ENCODE data around the gene CCDC80.

CCDC80 gene, protein sequence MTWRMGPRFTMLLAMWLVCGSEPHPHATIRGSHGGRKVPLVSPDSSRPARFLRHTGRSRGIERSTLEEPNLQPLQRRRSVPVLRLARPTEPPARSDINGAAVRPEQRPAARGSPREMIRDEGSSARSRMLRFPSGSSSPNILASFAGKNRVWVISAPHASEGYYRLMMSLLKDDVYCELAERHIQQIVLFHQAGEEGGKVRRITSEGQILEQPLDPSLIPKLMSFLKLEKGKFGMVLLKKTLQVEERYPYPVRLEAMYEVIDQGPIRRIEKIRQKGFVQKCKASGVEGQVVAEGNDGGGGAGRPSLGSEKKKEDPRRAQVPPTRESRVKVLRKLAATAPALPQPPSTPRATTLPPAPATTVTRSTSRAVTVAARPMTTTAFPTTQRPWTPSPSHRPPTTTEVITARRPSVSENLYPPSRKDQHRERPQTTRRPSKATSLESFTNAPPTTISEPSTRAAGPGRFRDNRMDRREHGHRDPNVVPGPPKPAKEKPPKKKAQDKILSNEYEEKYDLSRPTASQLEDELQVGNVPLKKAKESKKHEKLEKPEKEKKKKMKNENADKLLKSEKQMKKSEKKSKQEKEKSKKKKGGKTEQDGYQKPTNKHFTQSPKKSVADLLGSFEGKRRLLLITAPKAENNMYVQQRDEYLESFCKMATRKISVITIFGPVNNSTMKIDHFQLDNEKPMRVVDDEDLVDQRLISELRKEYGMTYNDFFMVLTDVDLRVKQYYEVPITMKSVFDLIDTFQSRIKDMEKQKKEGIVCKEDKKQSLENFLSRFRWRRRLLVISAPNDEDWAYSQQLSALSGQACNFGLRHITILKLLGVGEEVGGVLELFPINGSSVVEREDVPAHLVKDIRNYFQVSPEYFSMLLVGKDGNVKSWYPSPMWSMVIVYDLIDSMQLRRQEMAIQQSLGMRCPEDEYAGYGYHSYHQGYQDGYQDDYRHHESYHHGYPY

DNA sequence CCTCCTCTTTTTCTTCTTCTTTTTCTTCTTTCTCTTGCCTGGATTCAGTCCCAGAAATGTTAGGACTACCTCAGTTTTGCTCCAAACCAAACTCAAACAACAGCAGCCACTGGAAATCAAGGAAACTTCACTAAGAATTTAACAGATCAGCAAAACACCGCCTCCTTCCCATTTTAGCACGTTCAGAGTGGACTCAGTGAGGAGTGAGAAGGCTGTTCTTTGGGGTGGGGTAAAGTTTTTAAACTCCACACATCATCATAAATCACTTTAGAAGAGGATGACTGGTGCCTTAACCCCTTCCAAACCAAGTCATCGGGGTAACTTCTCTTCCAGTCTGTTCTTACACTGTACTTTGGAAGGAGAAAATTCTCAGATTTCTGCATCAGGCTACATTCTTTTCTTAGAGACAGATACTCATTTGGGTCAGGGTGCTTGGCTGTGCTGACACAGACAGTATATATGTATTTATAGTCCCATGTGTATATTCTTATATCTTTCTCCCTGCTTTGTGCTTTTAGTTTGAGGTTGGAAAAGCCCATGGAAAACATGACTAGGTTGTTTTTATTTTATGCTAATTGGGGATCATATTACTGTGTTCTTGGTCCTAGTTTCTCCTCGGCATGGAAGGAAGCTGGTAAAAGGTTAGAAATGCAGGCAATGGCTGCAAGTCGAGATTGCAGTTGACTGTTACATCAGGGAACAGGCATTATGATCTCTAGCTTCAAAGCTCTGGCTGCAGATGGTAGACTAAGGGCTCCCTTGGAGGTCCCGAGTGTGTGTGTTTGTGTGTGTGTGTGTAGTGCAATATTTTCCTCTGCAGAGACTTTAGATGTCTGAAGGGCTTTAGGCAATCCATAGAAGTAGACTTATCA lies at the start of gene CCDC80:
CCDC80 (minus strand) TSS at position 214 of the 872 bp plus-strand sequence. CDS start 1,238 bp downstream, outside the sequence.
- DNase-seq = no peak

DNA sequence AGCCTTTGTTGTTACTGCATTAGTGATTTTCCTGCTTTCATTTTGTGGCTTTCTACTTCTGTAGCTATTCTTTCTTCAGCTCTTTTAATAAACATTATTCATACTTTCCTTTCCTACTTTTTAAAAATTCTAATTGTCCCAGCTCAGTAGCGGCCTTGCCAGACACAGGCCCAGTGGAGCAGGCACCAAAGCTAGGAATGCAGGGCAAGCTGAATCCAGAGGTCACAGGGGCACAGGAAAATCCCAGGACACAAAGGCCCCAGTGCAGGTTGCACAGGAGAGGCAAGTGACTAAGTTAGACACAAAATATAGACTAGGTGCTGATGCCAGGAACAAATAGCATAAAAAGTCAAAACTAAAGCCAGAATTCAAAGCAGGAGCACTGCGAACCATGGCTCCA lies 49.0 kb upstream of the CCDC80 start:
- no peak for DNase-seq

DNA sequence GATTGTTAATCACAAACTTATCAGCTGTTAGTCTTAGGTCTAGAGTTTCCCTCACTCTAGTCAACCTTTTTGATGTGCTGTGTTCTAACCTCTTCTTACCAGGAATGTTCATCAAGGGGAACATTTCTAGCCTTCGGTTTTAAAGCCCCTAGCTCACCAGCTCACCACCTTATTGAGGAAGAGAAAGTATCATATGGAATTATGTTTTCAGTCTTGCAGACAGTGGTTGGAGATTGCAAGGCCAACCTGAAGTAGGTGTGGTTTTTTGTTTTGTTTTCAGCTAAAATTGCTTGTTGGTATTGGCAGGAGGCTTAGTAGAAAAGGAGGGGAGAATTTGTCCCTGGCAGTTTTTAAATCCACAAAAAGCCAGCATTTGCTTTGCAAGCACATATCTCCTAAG lies 48.4 kb upstream of the CCDC80 start:
- no peak for DNase-seq

DNA sequence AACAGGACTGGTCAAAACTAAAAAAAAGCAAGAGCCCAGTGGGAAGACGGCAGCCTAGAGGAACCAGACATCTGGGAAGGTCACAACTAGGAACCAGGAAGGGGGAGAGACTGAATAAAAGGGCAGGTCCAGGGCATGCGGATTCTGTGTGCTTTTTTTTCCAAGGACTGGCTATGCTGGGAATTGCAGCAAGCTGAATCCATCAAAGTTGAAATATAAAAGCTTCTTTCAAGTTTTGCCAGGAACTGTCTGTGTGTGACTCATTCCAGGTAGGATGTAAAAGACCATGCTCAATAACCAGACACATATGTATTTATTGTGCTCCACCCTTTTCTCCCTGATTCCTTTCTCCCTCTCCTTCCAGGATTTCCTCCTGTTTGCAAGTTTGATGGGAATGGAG lies 47.9 kb upstream of the CCDC80 start:
- DNase-seq = no peak

DNA sequence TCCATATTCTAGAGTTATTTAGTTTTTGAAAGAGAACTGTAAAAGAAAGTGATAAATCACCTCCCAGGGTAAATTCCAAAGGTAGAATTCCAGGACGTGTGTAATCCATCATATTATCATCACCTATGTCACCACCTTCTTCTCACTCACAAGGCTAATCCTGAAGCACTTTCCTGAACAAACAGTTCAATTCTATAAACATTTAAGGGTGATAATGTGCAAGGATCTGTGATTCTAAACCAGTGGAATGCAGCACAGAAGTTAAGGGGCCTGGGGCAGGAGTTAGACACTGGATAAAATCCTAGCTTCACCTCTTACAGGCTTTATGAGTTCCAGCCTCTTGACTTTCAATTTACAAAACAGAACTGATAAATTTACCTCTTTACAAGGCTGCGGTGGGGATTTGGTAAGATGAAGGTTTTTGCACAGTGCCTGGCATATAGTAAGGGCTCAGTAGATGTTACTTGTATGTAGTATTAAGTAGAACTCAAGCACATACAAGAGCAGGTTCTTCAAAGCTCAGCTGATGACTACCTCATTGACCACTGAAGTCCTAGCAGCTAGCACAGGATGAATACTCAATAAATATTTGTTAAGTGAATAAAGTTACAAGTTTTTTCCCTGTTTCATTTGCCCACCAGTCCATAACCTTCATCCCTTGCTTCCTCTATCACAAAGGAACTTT lies 47.3 kb upstream of the CCDC80 start:
- no peak for DNase-seq

DNA sequence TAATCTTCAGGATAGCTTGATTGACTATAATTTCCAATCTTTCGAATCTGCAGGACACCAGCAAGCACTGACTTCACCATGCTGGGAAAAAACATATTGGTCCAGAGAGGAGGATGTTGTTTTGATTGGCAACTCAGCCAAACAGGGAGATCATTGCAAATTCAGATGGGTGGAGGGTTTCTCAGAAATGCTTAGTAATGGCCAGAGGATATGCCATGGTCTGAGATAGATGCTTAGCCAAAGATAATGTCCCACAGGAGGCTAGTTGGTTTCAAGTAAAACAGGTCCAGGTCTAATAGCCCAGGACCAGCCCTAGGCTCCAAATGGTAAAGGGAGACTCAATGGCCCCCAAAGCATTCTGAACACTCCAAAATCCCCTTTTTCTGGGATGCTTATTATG lies 46.7 kb upstream of the CCDC80 start:
- no peak for DNase-seq

DNA sequence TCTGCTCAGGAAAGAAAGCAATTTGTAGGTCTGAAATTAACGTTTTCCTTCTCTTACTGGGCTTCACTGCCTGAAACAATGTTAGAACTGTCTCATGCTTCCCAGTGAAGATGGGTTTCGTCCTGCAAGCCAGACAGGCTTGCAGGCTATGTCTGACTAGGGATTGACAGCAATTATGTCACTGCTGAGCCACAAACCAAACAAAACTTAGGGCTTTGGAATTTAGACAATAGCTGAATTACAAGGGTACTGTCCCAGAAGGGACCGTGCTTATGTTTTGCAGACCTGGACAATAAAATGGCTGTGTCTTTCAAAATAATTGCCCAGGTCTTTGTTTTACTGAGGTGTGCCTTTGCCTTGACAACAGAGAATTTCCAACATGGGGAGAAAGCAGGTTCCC lies 46.3 kb upstream of the CCDC80 start:
- DNase-seq = no peak

DNA sequence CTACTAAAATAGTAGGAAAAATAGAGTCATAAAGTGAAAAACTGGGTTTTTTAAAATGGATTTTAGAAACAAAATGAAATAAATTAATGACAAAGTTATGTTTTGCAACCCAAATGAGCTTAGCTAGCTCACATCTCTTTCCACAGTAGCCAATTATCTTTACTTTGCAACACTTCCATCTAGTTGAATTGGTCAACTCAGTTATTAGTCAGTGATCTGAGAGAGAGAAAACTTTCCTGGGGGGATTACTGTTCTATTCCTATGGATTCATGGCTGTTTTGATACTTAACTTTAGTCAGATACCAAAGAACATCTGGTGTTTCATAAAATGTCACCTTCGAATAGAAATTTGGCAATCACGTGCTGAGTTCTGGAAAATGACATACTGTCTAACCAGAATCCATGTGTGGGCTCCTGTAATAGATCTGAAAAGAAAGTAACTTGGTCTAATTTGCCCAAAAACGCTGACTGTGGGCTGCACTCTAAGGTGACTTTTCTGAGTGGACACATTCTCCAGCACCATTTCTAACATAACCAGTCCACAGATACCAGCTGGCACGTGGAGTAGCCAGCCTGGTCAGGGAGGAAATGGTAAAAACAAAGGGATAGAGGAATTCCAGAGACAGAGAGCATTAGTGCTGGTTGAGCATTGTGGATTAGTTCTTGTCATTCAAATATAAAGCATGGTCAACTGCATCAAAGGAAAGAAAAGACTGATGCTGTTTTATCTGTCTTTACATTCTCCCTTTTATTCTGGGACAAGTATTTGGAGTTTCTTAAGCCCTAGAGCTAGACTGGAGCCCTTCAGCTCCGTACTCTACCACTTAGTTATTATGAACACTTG lies 45.2 kb upstream of the CCDC80 start:
- DNase-seq = no peak

DNA sequence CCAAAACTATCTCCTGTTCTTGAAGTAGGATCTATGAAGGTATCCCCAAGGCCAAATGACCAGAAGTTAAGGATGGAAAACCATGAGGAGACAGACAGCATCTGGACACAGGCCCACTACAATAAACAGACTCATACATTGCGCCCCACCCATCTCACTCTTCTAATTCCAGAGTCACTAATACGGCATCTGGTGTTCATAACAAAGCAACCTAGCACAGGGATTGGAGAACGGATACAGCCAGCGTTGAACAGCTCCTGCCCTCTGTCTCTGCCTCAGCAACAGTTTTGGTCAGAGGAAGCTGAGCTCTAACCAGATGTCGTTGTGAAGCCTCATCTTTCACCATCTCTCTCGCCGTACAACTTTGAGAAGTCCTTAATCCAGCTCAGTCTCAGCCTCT lies 44.5 kb upstream of the CCDC80 start:
- DNase-seq = no peak

DNA sequence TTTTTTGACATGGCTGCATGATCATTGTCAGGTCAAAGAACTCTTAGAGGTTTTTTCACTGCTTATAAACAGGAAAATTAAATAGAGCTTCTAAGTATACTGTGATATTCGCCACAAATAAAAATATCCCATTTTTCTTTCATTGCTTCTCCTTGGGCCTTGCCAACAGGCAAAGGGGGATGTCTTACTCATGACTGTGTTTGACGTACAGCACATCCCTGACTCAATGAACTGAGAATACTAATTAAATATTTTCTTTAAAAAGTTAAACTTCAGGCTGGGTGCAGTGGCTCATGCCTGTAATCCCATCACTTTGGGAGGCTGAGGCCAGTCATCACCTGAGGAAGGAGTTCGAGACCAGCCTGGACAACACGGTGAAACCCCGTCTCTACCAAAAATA lies 41.4 kb upstream of the CCDC80 start:
- no peak for DNase-seq

DNA sequence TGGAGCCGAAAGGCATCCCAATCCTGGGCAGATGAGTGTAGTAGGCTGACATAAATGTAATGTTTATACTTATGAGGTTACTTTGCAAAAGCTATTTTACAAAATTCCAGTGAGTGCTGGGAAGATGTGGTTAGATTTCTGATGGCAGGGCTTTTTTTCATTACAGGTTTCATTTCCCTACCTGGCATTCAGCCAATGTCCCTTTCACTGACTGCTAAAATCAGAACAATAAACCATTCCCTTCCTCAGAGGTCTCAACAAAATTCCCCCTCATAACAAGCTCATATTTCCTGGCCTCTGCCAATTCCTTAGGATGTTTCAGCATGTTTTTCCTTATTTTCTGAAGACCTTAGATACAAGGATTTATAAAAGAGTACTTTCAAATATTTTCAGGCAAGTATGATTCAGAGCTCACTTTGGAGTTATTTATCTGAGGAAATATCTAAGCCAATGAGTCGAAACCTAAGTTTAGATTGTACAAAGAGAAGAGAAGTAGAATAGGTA lies 40.9 kb upstream of the CCDC80 start:
- DNase-seq = no peak

DNA sequence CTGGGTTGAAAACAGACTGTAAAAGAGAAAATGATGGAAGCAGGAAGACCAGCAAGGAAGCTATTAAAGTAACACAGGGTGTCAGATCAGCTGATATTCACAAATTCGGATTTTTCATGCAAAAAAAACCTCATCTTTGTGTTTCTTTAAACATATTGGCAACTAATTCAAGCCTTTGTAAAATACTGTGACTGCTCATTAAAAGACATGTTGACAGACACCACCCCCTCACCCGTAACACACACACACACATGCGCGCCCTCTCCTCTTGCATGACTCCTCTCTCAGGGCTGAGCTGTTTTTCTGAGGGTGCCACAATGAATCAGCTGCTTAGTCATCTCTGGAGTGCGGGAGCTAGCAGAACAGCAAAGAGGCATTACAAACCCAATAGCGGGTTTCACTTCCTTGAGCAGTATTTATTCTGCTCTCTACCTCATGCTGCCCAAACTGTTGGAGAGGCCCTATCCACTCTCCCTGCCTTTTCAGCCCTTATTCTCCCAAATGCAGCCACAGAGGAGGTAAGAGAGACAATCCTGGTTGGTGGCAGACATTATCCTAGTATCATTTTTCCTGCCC lies 35.8 kb upstream of the CCDC80 start:
- peak; percentile 9 for DNase-seq

DNA sequence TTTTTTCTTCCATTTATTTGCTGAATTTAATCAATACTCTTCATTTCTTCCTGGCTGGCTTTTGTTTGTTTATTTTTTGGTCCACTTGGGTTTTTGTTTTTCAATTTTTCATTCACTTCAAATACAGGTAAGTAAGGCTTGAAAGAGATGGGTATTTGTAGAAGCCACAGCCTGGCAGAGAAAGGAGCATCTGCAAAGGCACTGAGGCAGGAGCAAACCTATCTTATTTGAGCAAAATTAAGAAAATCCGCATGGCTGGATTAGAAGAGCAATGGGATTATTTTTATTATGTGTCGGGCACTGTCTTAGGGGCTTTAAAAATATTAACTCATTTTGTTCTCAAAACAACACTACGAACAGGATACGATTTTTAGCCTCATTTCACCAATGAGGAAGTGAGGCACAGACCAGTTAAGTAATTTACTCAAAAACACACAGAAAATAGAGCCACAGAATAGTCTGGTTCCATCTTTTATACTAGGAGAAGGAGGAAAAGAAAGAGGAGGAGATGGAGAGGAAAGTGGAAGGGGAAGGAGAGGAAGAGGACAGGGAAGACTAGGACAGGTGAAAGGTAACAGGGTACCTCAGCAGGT lies 35.1 kb upstream of the CCDC80 start:
- no peak for DNase-seq

DNA sequence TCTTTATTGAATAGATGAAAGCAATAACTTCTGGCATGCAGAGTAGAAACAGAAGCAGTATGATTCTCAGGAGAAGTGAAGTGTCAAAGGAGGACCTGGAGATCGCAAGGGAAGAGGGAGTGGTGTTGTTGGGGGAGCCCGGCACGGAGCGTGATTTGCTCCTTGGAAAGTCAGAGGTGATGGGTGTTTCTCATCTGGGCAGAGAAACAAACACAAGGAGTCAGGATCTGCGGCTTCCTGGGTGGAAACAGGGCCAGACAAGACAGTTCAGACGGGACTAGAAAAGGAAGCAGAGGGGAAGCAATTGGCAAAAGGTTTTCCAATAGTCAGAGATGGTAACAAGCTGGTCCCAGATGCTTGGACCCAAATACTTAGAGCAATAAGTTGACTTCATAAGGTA lies 34.4 kb upstream of the CCDC80 start:
- DNase-seq = no peak

DNA sequence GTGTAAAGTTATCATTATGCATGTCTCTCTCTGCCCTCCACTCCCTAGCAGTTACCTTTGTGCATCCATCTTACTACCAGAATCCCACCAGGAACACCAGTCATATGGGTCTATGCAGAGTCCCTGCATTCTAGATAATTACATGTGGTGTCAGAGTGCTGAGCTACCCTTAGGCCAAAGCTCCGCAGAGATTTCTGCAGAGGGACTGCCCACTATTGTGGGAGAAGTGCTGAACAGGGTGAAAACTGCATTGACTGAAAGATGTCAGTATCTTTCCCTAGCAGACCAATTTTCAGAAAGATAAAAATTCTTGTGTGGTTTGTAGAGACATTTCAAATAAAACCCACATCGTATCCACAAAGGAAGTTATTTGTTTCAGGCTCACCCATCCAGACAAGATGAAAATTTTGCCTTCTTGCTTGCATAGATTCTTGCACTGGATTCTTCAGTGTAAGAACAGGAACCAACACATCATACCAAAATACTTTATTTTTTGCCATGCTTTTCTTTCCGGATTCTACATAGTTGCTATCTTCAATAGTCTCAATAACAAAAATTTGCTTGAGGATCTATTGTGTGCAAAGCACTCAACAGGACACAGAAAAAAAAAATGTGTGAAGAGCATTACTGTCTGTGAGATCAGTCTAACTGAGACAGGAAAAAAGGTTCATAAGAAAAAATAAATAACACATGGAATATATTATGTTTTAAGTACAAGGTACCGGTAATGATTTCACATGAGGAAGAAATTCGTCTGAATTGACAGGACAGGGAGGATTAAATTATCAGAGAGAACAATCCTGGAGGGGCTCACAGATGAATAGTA lies 32.0 kb upstream of the CCDC80 start:
- no peak for DNase-seq

DNA sequence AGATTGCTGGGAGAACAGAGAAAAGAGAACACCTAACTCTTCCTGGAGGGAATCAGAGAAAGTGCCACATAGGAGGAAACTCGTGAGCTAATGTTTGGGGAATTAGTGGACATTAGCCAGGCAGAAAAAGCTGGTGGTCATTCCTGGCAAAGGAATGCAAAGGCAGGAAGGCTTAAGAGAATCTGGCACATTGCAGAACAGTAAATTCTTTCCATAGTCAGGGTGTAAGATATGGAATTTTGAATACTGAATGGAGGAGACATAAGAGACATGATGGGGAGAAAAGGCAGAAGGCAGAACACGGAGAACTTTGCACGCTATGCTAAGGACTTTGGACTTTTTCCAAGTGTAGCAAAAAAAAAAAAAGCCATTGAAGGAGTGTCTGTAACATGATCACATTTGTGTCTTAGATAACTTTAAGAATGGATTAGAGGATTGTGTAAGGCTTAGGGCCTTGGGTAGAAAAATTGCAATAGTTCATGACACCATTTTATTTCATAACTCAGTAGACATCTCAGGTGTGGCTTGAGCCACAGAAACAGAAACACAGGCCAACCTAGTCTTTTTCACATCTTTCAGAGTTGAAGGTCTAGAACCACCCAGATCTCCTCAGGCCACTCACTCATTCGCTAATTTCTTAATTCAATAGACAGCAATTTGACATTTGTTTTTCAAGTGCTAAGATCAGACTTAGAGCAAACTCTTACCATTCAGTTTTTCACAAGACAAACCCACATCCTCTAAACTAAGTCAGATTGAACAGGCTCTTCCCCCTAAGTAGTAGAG lies 31.2 kb upstream of the CCDC80 start:
- DNase-seq = no peak

DNA sequence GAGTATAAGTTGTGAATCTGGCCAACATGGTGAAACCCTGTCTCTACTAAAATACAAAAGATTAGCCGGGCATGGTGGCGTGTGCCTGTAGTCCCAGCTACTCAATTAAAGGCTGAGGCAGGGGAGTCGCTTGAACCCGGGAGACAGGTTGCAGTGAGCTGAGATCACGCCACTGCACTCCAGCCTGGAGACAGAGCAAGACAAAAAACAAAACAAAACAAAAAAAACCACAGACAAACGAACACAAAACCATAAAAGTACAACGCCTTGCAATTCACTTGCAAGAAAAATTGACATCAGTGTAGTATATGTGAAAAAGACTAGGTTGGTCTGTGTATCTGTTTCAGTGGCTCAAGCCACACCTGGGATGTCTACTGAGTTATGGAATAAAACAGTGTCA lies 29.9 kb upstream of the CCDC80 start:
- DNase-seq = no peak

DNA sequence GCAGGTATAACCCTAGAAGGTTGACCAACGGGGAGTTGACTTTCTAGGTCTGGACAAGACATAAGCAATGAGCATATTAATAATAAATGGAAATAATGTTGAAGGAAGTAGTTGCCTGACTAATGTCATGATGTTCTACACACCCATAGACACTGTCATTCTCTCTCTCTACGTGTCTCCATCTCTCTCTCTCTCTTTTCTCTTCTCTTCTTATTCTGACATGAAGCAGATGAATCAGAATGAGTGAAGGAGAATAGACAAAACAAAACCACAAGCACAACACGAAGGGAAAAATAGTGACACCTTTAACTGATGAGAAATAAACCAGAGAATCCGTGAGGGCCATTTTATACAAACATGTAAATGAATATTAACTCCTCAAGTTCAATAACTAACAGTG lies 26.7 kb upstream of the CCDC80 start:
- no peak for DNase-seq

DNA sequence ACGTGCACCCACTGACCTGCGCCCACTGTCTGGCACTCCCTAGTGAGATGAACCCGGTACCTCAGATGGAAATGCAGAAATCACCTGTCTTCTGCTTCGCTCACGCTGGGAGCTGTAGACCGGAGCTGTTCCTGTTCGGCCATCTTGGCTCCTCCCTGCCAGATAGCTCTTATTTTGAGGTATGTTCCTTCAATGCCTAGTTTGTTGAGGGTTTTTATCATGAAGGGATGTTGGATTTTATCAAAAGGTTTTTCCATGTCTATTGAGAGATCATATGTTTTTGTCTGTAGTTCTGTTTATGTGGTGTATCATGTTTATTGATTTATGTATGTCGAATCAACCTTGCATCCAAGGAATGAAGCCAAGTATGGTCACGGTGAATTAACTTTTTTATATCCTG lies 24.1 kb upstream of the CCDC80 start:
- peak; percentile 49 for DNase-seq
